Loucy (cell line): ENCODE data around the gene SLC6A12.

Source experiments
- CTCF ChIP-seq: fragments of 200-600 bp; sonication (generic); conservative IDR thresholded peaks from 2 replicates; pipeline ENCODE4 v1.5.1; 2014; ENCODE audit warnings: mild to moderate bottlenecking, antibody characterized with exemption, low read length
- EZH2phosphoT487 ChIP-seq: fragments of 200-600 bp; IDR thresholded peaks from 2 replicates; pipeline ENCODE4 v1.6.1; 2018; ENCODE audit warnings: antibody characterized with exemption, mild to moderate bottlenecking, moderate library complexity, borderline replicate concordance

- TF ChIP-seq CTCF (no peak), EZH2phosphoT487 (no peak)
Observed at GRCh38 chr12:204261-204678, 9.7 kb downstream of the SLC6A12 start.
